ENCODE results near the gene KIRREL1. TPM values are rescaled to one million over a fixed set of nuclear protein-coding genes. Genes with fewer than 3 reads are reported as not detected.

The KIRREL1 gene
- total RNA-seq, 1 experiment from 2014 or later: 45.4 TPM

GRCh38 chr1:158022554-158023312, 29.3 kb downstream of the KIRREL1 start:
- ChIA-PET POLR2A (no interaction called here), CTCF (no interaction called here)
- no peaks in the 10 kb centered on the region for H3K9me3 ChIP-seq
- no peak overlapping the region for H3K27ac Mint-ChIP-seq (ENCODE audit: unreplicated experiment)
- TF ChIP-seq, protein P1, sequence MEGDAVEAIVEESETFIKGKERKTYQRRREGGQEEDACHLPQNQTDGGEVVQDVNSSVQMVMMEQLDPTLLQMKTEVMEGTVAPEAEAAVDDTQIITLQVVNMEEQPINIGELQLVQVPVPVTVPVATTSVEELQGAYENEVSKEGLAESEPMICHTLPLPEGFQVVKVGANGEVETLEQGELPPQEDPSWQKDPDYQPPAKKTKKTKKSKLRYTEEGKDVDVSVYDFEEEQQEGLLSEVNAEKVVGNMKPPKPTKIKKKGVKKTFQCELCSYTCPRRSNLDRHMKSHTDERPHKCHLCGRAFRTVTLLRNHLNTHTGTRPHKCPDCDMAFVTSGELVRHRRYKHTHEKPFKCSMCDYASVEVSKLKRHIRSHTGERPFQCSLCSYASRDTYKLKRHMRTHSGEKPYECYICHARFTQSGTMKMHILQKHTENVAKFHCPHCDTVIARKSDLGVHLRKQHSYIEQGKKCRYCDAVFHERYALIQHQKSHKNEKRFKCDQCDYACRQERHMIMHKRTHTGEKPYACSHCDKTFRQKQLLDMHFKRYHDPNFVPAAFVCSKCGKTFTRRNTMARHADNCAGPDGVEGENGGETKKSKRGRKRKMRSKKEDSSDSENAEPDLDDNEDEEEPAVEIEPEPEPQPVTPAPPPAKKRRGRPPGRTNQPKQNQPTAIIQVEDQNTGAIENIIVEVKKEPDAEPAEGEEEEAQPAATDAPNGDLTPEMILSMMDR (IDR thresholded peaks at IDR 0.05; ENCODE audit: insufficient read depth in 1 of 2, low read depth in 1 of 2, low read length in 1 of 2, severe bottlenecking in 1 of 2, unreplicated experiment in 1 of 2): no peak
- H3K36me3 Mint-ChIP-seq (ENCODE audit: insufficient read depth, unreplicated experiment): no peaks in the 10 kb centered on the region
- BruUV-seq (replicated peaks): no TSS peak
- H3K4me3 Mint-ChIP-seq (ENCODE audit: unreplicated experiment): no peak overlapping the region
- peaks cover 42% of the 10 kb centered on the region for H3K4me1 ChIP-seq
- H3K4me1 Mint-ChIP-seq (ENCODE audit: low read depth, unreplicated experiment): peaks cover 34% of the 10 kb centered on the region
- no peak for DNase-seq
- intact Hi-C loops (cut with micrococcal nuclease; ENCODE audit: unreplicated experiment): no loop called here
- H3K36me3 ChIP-seq (ENCODE audit: control insufficient read depth, insufficient read depth, low read length): no peaks in the 10 kb centered on the region
- no peak overlapping the region for H3K4me3 ChIP-seq (ENCODE audit: low read depth, low read length)
- H3K27me3 ChIP-seq (replicated peaks; ENCODE audit: control insufficient read depth, insufficient read depth, low read length): no peaks in the 10 kb centered on the region
- no peaks in the 10 kb centered on the region for H3K27me3 Mint-ChIP-seq (ENCODE audit: insufficient read depth, unreplicated experiment)
- H3K9me3 Mint-ChIP-seq (ENCODE audit: unreplicated experiment): no peaks in the 10 kb centered on the region

DNA sequence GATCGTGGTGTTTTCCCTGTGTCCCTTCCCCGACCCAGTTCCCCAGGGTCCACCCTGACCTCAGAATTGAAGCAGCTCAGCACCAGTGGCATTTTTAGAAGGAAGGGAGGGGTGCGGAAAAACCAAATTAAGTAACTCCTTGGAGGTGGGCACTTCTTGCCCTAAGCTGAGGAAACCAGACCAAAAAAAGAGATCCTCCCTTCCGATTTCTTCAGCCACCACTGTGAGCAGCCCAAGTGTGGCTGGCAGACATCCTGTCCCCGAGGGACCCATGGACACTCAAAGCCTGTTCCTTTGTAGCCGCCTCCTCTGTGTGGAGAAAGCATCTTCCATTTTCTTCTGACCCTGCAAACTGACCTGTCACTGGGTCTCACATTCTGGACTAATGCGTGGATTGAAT, 31.3 kb downstream of the KIRREL1 start:
- ChIA-PET POLR2A (no interaction called here), CTCF (no interaction called here)
- Mint-ChIP-seq H3K36me3 (ENCODE audit: insufficient read depth, unreplicated experiment) (no peaks in the 10 kb centered on the region), H3K27me3 (ENCODE audit: insufficient read depth, unreplicated experiment) (no peaks in the 10 kb centered on the region), H3K27ac (ENCODE audit: unreplicated experiment) (no peak overlapping the region), H3K4me1 (ENCODE audit: low read depth, unreplicated experiment) (peaks cover 14% of the 10 kb centered on the region), H3K9me3 (ENCODE audit: unreplicated experiment) (no peaks in the 10 kb centered on the region), H3K4me3 (ENCODE audit: unreplicated experiment) (no peak overlapping the region)
- H3K4me3 ChIP-seq (ENCODE audit: low read depth, low read length): no peak overlapping the region
- H3K4me1 ChIP-seq: peaks cover 23% of the 10 kb centered on the region
- no peaks in the 10 kb centered on the region for H3K36me3 ChIP-seq (ENCODE audit: control insufficient read depth, insufficient read depth, low read length)
- no peaks in the 10 kb centered on the region for H3K9me3 ChIP-seq
- TF ChIP-seq, protein P1 (IDR thresholded peaks at IDR 0.05; ENCODE audit: insufficient read depth in 1 of 2, low read depth in 1 of 2, low read length in 1 of 2, severe bottlenecking in 1 of 2, unreplicated experiment in 1 of 2): no peak
- no peaks in the 10 kb centered on the region for H3K27me3 ChIP-seq (replicated peaks; ENCODE audit: control insufficient read depth, insufficient read depth, low read length)
- BruUV-seq (replicated peaks): no TSS peak
- intact Hi-C loops (cut with micrococcal nuclease; ENCODE audit: unreplicated experiment): no loop called here
- no peak for DNase-seq

GRCh38 chr1:158025576-158026230, 32.3 kb downstream of the KIRREL1 start:
- Mint-ChIP-seq H3K4me1 (ENCODE audit: low read depth, unreplicated experiment) (peaks cover 6% of the 10 kb centered on the region), H3K9me3 (ENCODE audit: unreplicated experiment) (no peaks in the 10 kb centered on the region), H3K36me3 (ENCODE audit: insufficient read depth, unreplicated experiment) (no peaks in the 10 kb centered on the region), H3K27ac (ENCODE audit: unreplicated experiment) (peak overlapping the region; percentile 9), H3K4me3 (ENCODE audit: unreplicated experiment) (no peak overlapping the region), H3K27me3 (ENCODE audit: insufficient read depth, unreplicated experiment) (no peaks in the 10 kb centered on the region)
- ChIA-PET POLR2A (no interaction called here), CTCF (no interaction called here)
- no TSS peak for BruUV-seq (replicated peaks)
- Histone ChIP-seq H3K4me1 (peaks cover 13% of the 10 kb centered on the region), H3K9me3 (no peaks in the 10 kb centered on the region), H3K36me3 (ENCODE audit: control insufficient read depth, insufficient read depth, low read length) (no peaks in the 10 kb centered on the region), H3K4me3 (ENCODE audit: low read depth, low read length) (no peak overlapping the region), H3K27me3 (replicated peaks; ENCODE audit: control insufficient read depth, insufficient read depth, low read length) (no peaks in the 10 kb centered on the region)
- intact Hi-C loops (cut with micrococcal nuclease; ENCODE audit: unreplicated experiment): no loop called here
- DNase-seq: no peak
- TF ChIP-seq, protein P1 (IDR thresholded peaks at IDR 0.05; ENCODE audit: insufficient read depth in 1 of 2, low read depth in 1 of 2, low read length in 1 of 2, severe bottlenecking in 1 of 2, unreplicated experiment in 1 of 2): no peak
